GM23338 (cell line): ENCODE measurements around the gene FAAP100. TPM values are rescaled to one million over a fixed set of nuclear protein-coding genes. Genes with fewer than 3 reads are reported as not detected.

Experiments used
- ATAC-seq: fragments of 200-7000 bp; cut with Tn5 transposase; 3 replicates; pipeline ENCODE4 v1.9.1; 2020
- DNase-seq: peaks from one replicate; pipeline ENCODE4 v3.0.0-alpha.2; 2015; ENCODE audit warnings: low spot score
- H2AFZ ChIP-seq: fragments of 200-600 bp; sonication (generic); 2 replicates; pipeline ENCODE4 v1.8.0; 2016; ENCODE audit warnings: antibody characterized with exemption, mild to moderate bottlenecking, moderate library complexity
- H3F3A ChIP-seq: fragments of 200-600 bp; sonication (generic); replicated peaks from 2 replicates; pipeline ENCODE4 v1.8.0; 2017; ENCODE audit warnings: antibody characterized with exemption, mixed run types, low read depth
- H3K27ac ChIP-seq: fragments of 200-600 bp; sonication (generic); 2 replicates; pipeline ENCODE4 v1.6.1; 2016; ENCODE audit warnings: low read depth
- H3K27me3 ChIP-seq: fragments of 200-600 bp; sonication (generic); 2 replicates; pipeline ENCODE4 v1.8.0; 2016; ENCODE audit warnings: mild to moderate bottlenecking, mixed run types, moderate library complexity; ENCODE audit not compliant: insufficient read depth
- H3K36me3 ChIP-seq: fragments of 200-600 bp; sonication (generic); 2 replicates; pipeline ENCODE4 v1.8.0; 2016; ENCODE audit warnings: mild to moderate bottlenecking; ENCODE audit not compliant: insufficient read depth
- H3K4me1 ChIP-seq: fragments of 200-600 bp; sonication (generic); 2 replicates; pipeline ENCODE4 v1.8.0; 2016; ENCODE audit warnings: mild to moderate bottlenecking, moderate library complexity; ENCODE audit not compliant: insufficient read depth
- H3K4me2 ChIP-seq: fragments of 200-600 bp; sonication (generic); 2 replicates; pipeline ENCODE4 v1.7.1; 2017; ENCODE audit warnings: mixed run types
- H3K4me3 ChIP-seq: fragments of 200-600 bp; sonication (generic); 2 replicates; pipeline ENCODE4 v1.6.1; 2016; ENCODE audit warnings: mixed run types
- H3K79me2 ChIP-seq: fragments of 200-600 bp; sonication (generic); replicated peaks from 2 replicates; pipeline ENCODE4 v1.8.0; 2017; ENCODE audit warnings: mild to moderate bottlenecking; ENCODE audit not compliant: insufficient read depth
- H3K9me2 ChIP-seq: fragments of 200-600 bp; sonication (generic); 2 replicates; pipeline ENCODE4 v1.8.0; 2017; ENCODE audit not compliant: insufficient read depth
- H4K20me1 ChIP-seq: fragments of 200-600 bp; sonication (generic); replicated peaks from 2 replicates; pipeline ENCODE4 v1.8.0; 2017; ENCODE audit warnings: mild to moderate bottlenecking; ENCODE audit not compliant: insufficient read depth
- H3K27ac Mint-ChIP-seq: 2 replicates; pipeline ENCODE4 v1.8.0; 2020; ENCODE audit warnings: inconsistent platforms, mild to moderate bottlenecking, moderate library complexity, mixed read lengths
- H3K27me3 Mint-ChIP-seq: 3 replicates; pipeline ENCODE4 v1.8.0; 2022; ENCODE audit warnings: low read depth, mild to moderate bottlenecking, moderate library complexity, mixed read lengths, inconsistent platforms; ENCODE audit not compliant: insufficient read depth, poor library complexity
- H3K36me3 Mint-ChIP-seq: 3 replicates; pipeline ENCODE4 v1.8.0; 2021; ENCODE audit warnings: low read depth, mild to moderate bottlenecking, inconsistent platforms, moderate library complexity, mixed read lengths
- H3K4me1 Mint-ChIP-seq: 3 replicates; pipeline ENCODE4 v1.8.0; 2020; ENCODE audit warnings: mild to moderate bottlenecking, inconsistent platforms, mixed read lengths
- H3K4me3 Mint-ChIP-seq: 3 replicates; pipeline ENCODE4 v1.8.0; 2021; ENCODE audit warnings: moderate library complexity, mild to moderate bottlenecking, inconsistent platforms, mixed read lengths
- H3K9me3 Mint-ChIP-seq: 3 replicates; pipeline ENCODE4 v1.8.0; 2020; ENCODE audit warnings: moderate library complexity, mild to moderate bottlenecking, inconsistent platforms, mixed read lengths
- CREB1 ChIP-seq: fragments of 250-450 bp; sonication (Bioruptor Pico); IDR thresholded peaks from 2 replicates; pipeline ENCODE4 v1.5.0; 2020; ENCODE audit warnings: low read depth, mild to moderate bottlenecking, moderate library complexity
- CTCF ChIP-seq, 2 experiments: fragments of 200-600 bp in 1 of 2; sonication (generic) in 1 of 2; conservative IDR thresholded peaks; 2 replicates each; pipeline versions ENCODE4 v1.5.1 to v1.6.1; 2016 to 2017; ENCODE audit warnings: antibody characterized with exemption in 2 of 2, low read depth in 2 of 2, mild to moderate bottlenecking in 2 of 2, moderate library complexity in 1 of 2
- EZH2 ChIP-seq: fragments of 200-600 bp; sonication (generic); IDR thresholded peaks from one replicate; pipeline ENCODE4 v1.8.0; 2017; ENCODE audit warnings: antibody characterized with exemption, mild to moderate bottlenecking, low read depth; ENCODE audit not compliant: unreplicated experiment
- EZH2phosphoT487 ChIP-seq: fragments of 200-600 bp; sonication (generic); IDR thresholded peaks from one replicate; pipeline ENCODE4 v1.8.1; 2018; ENCODE audit warnings: antibody characterized with exemption; ENCODE audit not compliant: unreplicated experiment
- JUNB ChIP-seq: IDR thresholded peaks from one replicate; pipeline ENCODE4 v1.6.1; 2016; ENCODE audit warnings: antibody characterized with exemption; ENCODE audit not compliant: unreplicated experiment
- POLR2AphosphoS5 ChIP-seq: IDR thresholded peaks from 2 replicates; pipeline ENCODE4 v1.6.1; 2016; ENCODE audit warnings: antibody characterized with exemption, low read depth
- REST ChIP-seq: IDR thresholded peaks from one replicate; pipeline ENCODE4 v1.6.1; 2018; ENCODE audit warnings: antibody characterized with exemption; ENCODE audit not compliant: unreplicated experiment
- STAT1 ChIP-seq: IDR thresholded peaks from one replicate; pipeline ENCODE4 v1.6.1; 2016; ENCODE audit warnings: antibody characterized with exemption; ENCODE audit not compliant: unreplicated experiment
- ZNF114 ChIP-seq: fragments of 250-450 bp; sonication (Bioruptor Pico); IDR thresholded peaks from 2 replicates; pipeline ENCODE4 v1.5.0; 2020; ENCODE audit warnings: mild to moderate bottlenecking, moderate library complexity
- ZNF331 ChIP-seq: fragments of 250-450 bp; sonication (Bioruptor Pico); IDR thresholded peaks from 2 replicates; pipeline ENCODE4 v1.5.0; 2020; ENCODE audit warnings: low read depth, mild to moderate bottlenecking, moderate library complexity
- polyA plus RNA-seq: library from polyadenylated mRNA; unstranded; fragments of >200 nt; fragmentation: Nextera tagmentation; extraction: Ambion mirVana; gene quantifications from 2 replicates; pipeline ENCODE4 v1.2.1, GENCODE V29; 2016
- total RNA-seq: library from RNA; depleted of rRNA; stranded (reverse); fragments of >200 nt; shearing (Covaris generic); gene quantifications from 2 replicates; pipeline ENCODE4 v1.2.3, GENCODE V29; 2014

FAAP100 gene
- total and polyA plus RNA-seq, 2 experiments from 2014 or later, result 16.0 to 50.5 TPM

- TF ChIP-seq POLR2AphosphoS5 (no peak), JUNB (no peak), CREB1 (no peak), ZNF114 (CRISPR knock-in tag) (no peak), CTCF (conservative IDR thresholded peaks at IDR 0.05; ENCODE audit: low read depth in 2 of 2) (no peak), REST (no peak), STAT1 (no peak), ZNF331 (CRISPR knock-in tag) (no peak), EZH2 (no peak), EZH2phosphoT487 (no peak)
Observed at GRCh38 chr17:81557276-81558114, 5.3 kb upstream of the FAAP100 start (continued).

- Mint-ChIP-seq H3K9me3 (no peaks in the 10 kb centered on the region), H3K4me1 (peaks cover 17% of the 10 kb centered on the region), H3K4me3 (no peak overlapping the region), H3K27ac (no peak overlapping the region), H3K36me3 (peaks cover 41% of the 10 kb centered on the region), H3K27me3 (peaks cover 24% of the 10 kb centered on the region)
- ATAC-seq, result no peak
- Histone ChIP-seq H2AFZ (no peak overlapping the region), H3K27ac (no peak overlapping the region), H3K9me2 (no peaks in the 10 kb centered on the region), H4K20me1 (no peaks in the 10 kb centered on the region), H3K4me2 (no peak overlapping the region), H3K36me3 (peaks cover 9% of the 10 kb centered on the region), H3K4me1 (peaks cover 8% of the 10 kb centered on the region; the same call in 1 of the 2 replicates), H3K4me3 (no peak overlapping the region), H3K27me3 (no peaks in the 10 kb centered on the region), H3F3A (peaks cover 15% of the 10 kb centered on the region), H3K79me2 (no peaks in the 10 kb centered on the region)
- TF ChIP-seq ZNF114 (CRISPR knock-in tag), result no peak
- no peak for TF ChIP-seq CTCF (conservative IDR thresholded peaks at IDR 0.05; ENCODE audit: low read depth in 2 of 2)
- no peak; the same call in 1 of the 2 replicates for TF ChIP-seq POLR2AphosphoS5
- TF ChIP-seq CREB1, result no peak
- no peak for DNase-seq
Observed at GRCh38 chr17:81556863-81557262, 4.7 kb upstream of the FAAP100 start.
